SK-N-SH treated with all-trans-retinoic acid at 6 μM for 48 hours (cell line): ENCODE data around the gene PPP1R3A.

Experiments
- ARNTL ChIP-seq: fragments of 450-650 bp; formaldehyde crosslinking; IDR thresholded peaks from 2 replicates; pipeline ENCODE4 v1.5.0; 2020; ENCODE audit warnings: low read depth, mild to moderate bottlenecking, moderate library complexity, borderline replicate concordance
- CSDC2 ChIP-seq: fragments of 250-450 bp; sonication (Bioruptor Pico); IDR thresholded peaks from 2 replicates; pipeline ENCODE4 v1.5.0; 2020; ENCODE audit warnings: mild to moderate bottlenecking, moderate library complexity
- GLIS3 ChIP-seq: fragments of 250-450 bp; sonication (Bioruptor Pico); IDR thresholded peaks from 2 replicates; pipeline ENCODE4 v1.5.0; 2020; ENCODE audit warnings: mild to moderate bottlenecking, moderate library complexity
- ISL1 ChIP-seq: fragments of 250-450 bp; sonication (Bioruptor Pico); IDR thresholded peaks from 2 replicates; pipeline ENCODE4 v2.1.2; 2022; ENCODE audit warnings: mild to moderate bottlenecking, moderate library complexity
- OSR1 ChIP-seq: fragments of 250-450 bp; sonication (Bioruptor Pico); IDR thresholded peaks from 2 replicates; pipeline ENCODE4 v1.8.0; 2022; ENCODE audit warnings: moderate library complexity, mild to moderate bottlenecking, inconsistent platforms
- PATZ1 ChIP-seq: fragments of 250-450 bp; sonication (Bioruptor Pico); IDR thresholded peaks from 2 replicates; pipeline ENCODE4 v1.8.0; 2020; ENCODE audit warnings: mild to moderate bottlenecking, moderate library complexity, borderline replicate concordance
- TOX ChIP-seq: fragments of 250-450 bp; sonication (Bioruptor Pico); IDR thresholded peaks from 2 replicates; pipeline ENCODE4 v1.8.0; 2021; ENCODE audit warnings: mild to moderate bottlenecking, moderate library complexity, borderline replicate concordance
- ZFP3 ChIP-seq: fragments of 250-450 bp; sonication (Bioruptor Pico); IDR thresholded peaks from 2 replicates; pipeline ENCODE4 v1.5.0; 2020; ENCODE audit warnings: mild to moderate bottlenecking, moderate library complexity
- ZFP30 ChIP-seq: fragments of 450-650 bp; formaldehyde crosslinking; IDR thresholded peaks from 2 replicates; pipeline ENCODE4 v1.5.0; 2022; ENCODE audit warnings: mild to moderate bottlenecking, moderate library complexity
- ZNF70 ChIP-seq: fragments of 450-650 bp; formaldehyde crosslinking; IDR thresholded peaks from 2 replicates; pipeline ENCODE4 v1.5.0; 2020; ENCODE audit warnings: mild to moderate bottlenecking, moderate library complexity

- TF ChIP-seq CSDC2 (CRISPR knock-in tag) (no peak), GLIS3 (no peak), ARNTL (CRISPR knock-in tag) (no peak), ZFP30 (CRISPR knock-in tag) (no peak), PATZ1 (CRISPR knock-in tag) (no peak), OSR1 (CRISPR knock-in tag) (no peak), ISL1 (CRISPR knock-in tag) (no peak), ZFP3 (CRISPR knock-in tag) (no peak), TOX (CRISPR knock-in tag) (no peak), ZNF70 (CRISPR knock-in tag) (no peak)
Measured at GRCh38 chr7:113828581-113828980, 90.2 kb downstream of the PPP1R3A start.
